HFFc6 (cell line): ENCODE results near the gene NLN. TPM values are rescaled to one million over a fixed set of nuclear protein-coding genes. Genes with fewer than 3 reads are reported as not detected.
"Not testable (repeated sequence)": the region's sequence is repeated elsewhere in the genome, so short reads cannot be mapped to it uniquely, and the experiment has no call there.

ENCODE experiments used
- DNase-seq: peaks from one replicate; pipeline ENCODE4 v3.0.0-alpha.2; 2018
- H3K27ac Mint-ChIP-seq: 2 replicates; pipeline ENCODE4 v1.8.0; 2020; ENCODE audit warnings: mild to moderate bottlenecking, mixed read lengths
- H3K27me3 Mint-ChIP-seq: 2 replicates; pipeline ENCODE4 v1.8.0; 2021; ENCODE audit warnings: mild to moderate bottlenecking, moderate library complexity, mixed read lengths; ENCODE audit not compliant: insufficient read depth
- H3K36me3 Mint-ChIP-seq: 2 replicates; pipeline ENCODE4 v1.8.0; 2021; ENCODE audit warnings: low read depth, mixed read lengths
- H3K4me1 Mint-ChIP-seq: 2 replicates; pipeline ENCODE4 v1.8.0; 2020; ENCODE audit warnings: low read depth, mixed read lengths
- H3K4me3 Mint-ChIP-seq: 2 replicates; pipeline ENCODE4 v1.8.0; 2020; ENCODE audit warnings: mild to moderate bottlenecking, moderate library complexity, mixed read lengths
- H3K9me3 Mint-ChIP-seq: 2 replicates; pipeline ENCODE4 v1.8.0; 2020; ENCODE audit warnings: mild to moderate bottlenecking, mixed read lengths
- total RNA-seq, 6 experiments: library from RNA; stranded (reverse); fragmentation: NEBNext Ultra II Directional; extraction: Animal tissue kit (Norgen Biotek cat#: 25700); gene quantifications; 2 replicates in 1 of 6; 3 replicates in 5 of 6; pipeline ENCODE4 v1.2.3, GENCODE V29; 2021
- TF ChIP-seq, protein P1 (sequence below): fragments of 200-600 bp; sonication (generic); IDR thresholded peaks from 2 replicates; pipeline ENCODE4 v1.5.0; 2021; ENCODE audit warnings: antibody characterized with exemption, mild to moderate bottlenecking

Gene NLN
- total RNA-seq, 6 experiments from 2014 or later = 47.9 to 62.0 (median 57.1) TPM

- peaks cover 35% of the 10 kb centered on the region for H3K36me3 Mint-ChIP-seq
- TF ChIP-seq, protein P1, sequence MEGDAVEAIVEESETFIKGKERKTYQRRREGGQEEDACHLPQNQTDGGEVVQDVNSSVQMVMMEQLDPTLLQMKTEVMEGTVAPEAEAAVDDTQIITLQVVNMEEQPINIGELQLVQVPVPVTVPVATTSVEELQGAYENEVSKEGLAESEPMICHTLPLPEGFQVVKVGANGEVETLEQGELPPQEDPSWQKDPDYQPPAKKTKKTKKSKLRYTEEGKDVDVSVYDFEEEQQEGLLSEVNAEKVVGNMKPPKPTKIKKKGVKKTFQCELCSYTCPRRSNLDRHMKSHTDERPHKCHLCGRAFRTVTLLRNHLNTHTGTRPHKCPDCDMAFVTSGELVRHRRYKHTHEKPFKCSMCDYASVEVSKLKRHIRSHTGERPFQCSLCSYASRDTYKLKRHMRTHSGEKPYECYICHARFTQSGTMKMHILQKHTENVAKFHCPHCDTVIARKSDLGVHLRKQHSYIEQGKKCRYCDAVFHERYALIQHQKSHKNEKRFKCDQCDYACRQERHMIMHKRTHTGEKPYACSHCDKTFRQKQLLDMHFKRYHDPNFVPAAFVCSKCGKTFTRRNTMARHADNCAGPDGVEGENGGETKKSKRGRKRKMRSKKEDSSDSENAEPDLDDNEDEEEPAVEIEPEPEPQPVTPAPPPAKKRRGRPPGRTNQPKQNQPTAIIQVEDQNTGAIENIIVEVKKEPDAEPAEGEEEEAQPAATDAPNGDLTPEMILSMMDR = no peak
- H3K4me1 Mint-ChIP-seq = peaks cover 78% of the 10 kb centered on the region
- no peak overlapping the region for H3K4me3 Mint-ChIP-seq
- H3K27me3 Mint-ChIP-seq = no peaks in the 10 kb centered on the region; the same call in 1 of the 2 replicates
- H3K9me3 Mint-ChIP-seq = no peaks in the 10 kb centered on the region
- peak overlapping the region; percentile 65 for H3K27ac Mint-ChIP-seq
- DNase-seq = no peak
These were observed 81.8 kb downstream of the NLN start for GRCh38 chr5:65803699-65804391.

GRCh38 chr5:65805089-65805488 lies 83.1 kb downstream of the NLN start:
- TF ChIP-seq, protein P1 = no peak
- no peak for DNase-seq
- Mint-ChIP-seq H3K9me3 (no peaks in the 10 kb centered on the region), H3K4me1 (peaks cover 82% of the 10 kb centered on the region), H3K27ac (peak overlapping the region; percentile 17; the same call in 1 of the 2 replicates), H3K27me3 (no peaks in the 10 kb centered on the region; the same call in 1 of the 2 replicates), H3K36me3 (peaks cover 38% of the 10 kb centered on the region), H3K4me3 (no peak overlapping the region)

DNA sequence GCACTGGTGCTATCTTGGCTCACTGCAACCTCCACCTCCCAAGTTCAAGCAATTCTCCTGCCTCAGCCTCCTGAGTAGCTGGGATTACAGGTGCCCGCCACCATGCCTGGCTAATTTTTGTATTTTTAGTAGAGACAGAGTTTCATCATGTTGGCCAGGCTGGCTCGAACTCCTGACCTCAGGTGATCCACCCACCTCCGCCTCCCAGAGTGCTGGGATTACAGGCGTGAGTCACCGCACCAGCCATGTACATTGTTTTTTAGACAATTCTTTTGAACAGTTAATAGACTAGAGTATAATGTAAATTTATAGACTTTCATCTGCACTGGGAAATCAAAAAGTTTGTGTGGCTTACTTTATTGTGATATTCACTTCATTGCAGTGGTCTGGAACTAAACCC lies 85.5 kb downstream of the NLN start:
- DNase-seq, H3K4me3 Mint-ChIP-seq, H3K27me3 Mint-ChIP-seq, H3K9me3 Mint-ChIP-seq: not testable (repeated sequence)
- peak overlapping the region; percentile 61 for H3K27ac Mint-ChIP-seq
- peaks cover 47% of the 10 kb centered on the region for H3K36me3 Mint-ChIP-seq
- peaks cover 82% of the 10 kb centered on the region for H3K4me1 Mint-ChIP-seq

DNA sequence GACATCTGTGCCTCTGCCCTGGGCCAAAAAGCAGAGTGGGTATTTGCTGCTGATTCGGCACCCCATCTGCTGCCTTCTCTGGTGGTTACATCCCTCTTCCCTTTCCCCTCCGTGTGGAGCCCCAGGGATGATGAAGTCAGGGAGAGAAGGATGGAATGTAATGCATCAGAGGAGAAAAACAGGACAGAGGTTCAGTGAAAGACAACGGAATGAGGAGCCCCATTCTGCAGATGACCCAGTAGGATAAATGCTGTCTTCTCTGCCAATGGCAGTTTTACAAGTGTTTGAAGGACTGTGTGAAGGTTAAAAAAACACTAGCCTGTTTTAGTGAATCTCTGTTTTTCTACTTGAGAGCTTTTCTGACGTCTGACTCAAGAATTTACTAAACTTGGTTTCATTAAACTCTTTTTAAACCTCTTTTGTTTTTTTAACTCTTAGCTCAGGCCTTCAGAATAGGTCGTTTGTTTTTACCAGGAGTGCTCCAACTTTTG lies 86.3 kb downstream of the NLN start:
- H3K4me1 Mint-ChIP-seq = peaks cover 88% of the 10 kb centered on the region
- DNase-seq = peak; percentile 55
- peak overlapping the region; percentile 73 for H3K4me3 Mint-ChIP-seq
- H3K27ac Mint-ChIP-seq = peak overlapping the region; percentile 82
- no peaks in the 10 kb centered on the region; the same call in 1 of the 2 replicates for H3K27me3 Mint-ChIP-seq
- TF ChIP-seq, protein P1 = no peak
- peaks cover 55% of the 10 kb centered on the region for H3K36me3 Mint-ChIP-seq
- H3K9me3 Mint-ChIP-seq = no peaks in the 10 kb centered on the region

GRCh38 chr5:65808818-65809217 lies 86.8 kb downstream of the NLN start:
- peak overlapping the region; percentile 82 for H3K27ac Mint-ChIP-seq
- DNase-seq = peak; percentile 64
- no peaks in the 10 kb centered on the region; the same call in 1 of the 2 replicates for H3K27me3 Mint-ChIP-seq
- TF ChIP-seq, protein P1 = no peak
- H3K4me3 Mint-ChIP-seq = peak overlapping the region; percentile 73
- H3K4me1 Mint-ChIP-seq = peaks cover 85% of the 10 kb centered on the region
- H3K36me3 Mint-ChIP-seq = peaks cover 58% of the 10 kb centered on the region
- H3K9me3 Mint-ChIP-seq = no peaks in the 10 kb centered on the region

- peaks cover 75% of the 10 kb centered on the region for H3K4me1 Mint-ChIP-seq
- peaks cover 57% of the 10 kb centered on the region for H3K36me3 Mint-ChIP-seq
- TF ChIP-seq, protein P1 = no peak
- H3K9me3 Mint-ChIP-seq = no peaks in the 10 kb centered on the region
- peak; percentile 63 for DNase-seq
- peak overlapping the region; percentile 73 for H3K4me3 Mint-ChIP-seq
- H3K27me3 Mint-ChIP-seq = no peaks in the 10 kb centered on the region
- H3K27ac Mint-ChIP-seq = peak overlapping the region; percentile 82
These were observed 88.0 kb downstream of the NLN start for GRCh38 chr5:65809817-65810531.
